Ascending aorta (tissue), 2 donors: ENCODE data around the gene ASNS. TPM values are rescaled to one million over a fixed set of nuclear protein-coding genes. Genes with fewer than 3 reads are reported as not detected.

ENCODE experiments used
- DNase-seq, 2 donors: peaks; one replicate each; pipeline ENCODE4 v3.0.0-alpha.2; 2019; ENCODE audit warnings: low spot score in 2 of 2
- H3K27ac ChIP-seq, 2 donors: fragments of 200-600 bp; sonication (generic); one replicate each; pipeline ENCODE4 v1.5.1; 2016 to 2017; ENCODE audit warnings: mild to moderate bottlenecking in 1 of 2
- H3K27me3 ChIP-seq: fragments of 200-600 bp; sonication (generic); one replicate; pipeline ENCODE4 v1.5.1; 2017
- H3K36me3 ChIP-seq, 2 donors: fragments of 200-600 bp; sonication (generic); one replicate each; pipeline ENCODE4 v1.5.1; 2016
- H3K4me1 ChIP-seq, 2 donors: fragments of 200-600 bp; sonication (generic); one replicate each; pipeline ENCODE4 v1.5.1; 2016 to 2017; ENCODE audit warnings: mild to moderate bottlenecking in 1 of 2
- H3K4me3 ChIP-seq, 2 donors: fragments of 200-600 bp; sonication (generic); one replicate each; pipeline ENCODE4 v1.5.1; 2016 to 2017; ENCODE audit warnings: mild to moderate bottlenecking in 1 of 2
- H3K9me3 ChIP-seq, 2 donors: fragments of 200-600 bp; sonication (generic); one replicate each; pipeline ENCODE4 v1.5.1; 2016
- CTCF ChIP-seq, 3 experiments: fragments of 200-600 bp in 2 of 3; fragments of 450-650 bp in 1 of 3; sonication (generic) in 2 of 3; IDR thresholded peaks; one replicate each; pipeline ENCODE4 v1.5.1; 2016 to 2019; ENCODE audit warnings: antibody characterized with exemption in 3 of 3, mild to moderate bottlenecking in 1 of 3, moderate library complexity in 1 of 3
- intact Hi-C: fragments of 100-400 bp; cut with DNase I; formaldehyde crosslinking; loops from one replicate; pipeline ENCODE4 v1.15.1; 2023
- total RNA-seq: library from RNA; depleted of rRNA; stranded (reverse); fragments of >200 nt; gene quantifications from one replicate; pipeline ENCODE4 v1.1.0, GENCODE V29; 2016

The ASNS gene
- total RNA-seq, 1 donor from 2014 or later: 41.7 TPM

GRCh38 chr7:97845622-97846203, 26.5 kb downstream of the ASNS start:
- TF ChIP-seq CTCF (IDR thresholded peaks at IDR 0.05): peak in 1 of 3 experiments; percentile 35
- Histone ChIP-seq H3K27ac (no peak overlapping the region), H3K4me3 (no peak overlapping the region), H3K4me1 (no peaks in the 10 kb centered on the region), H3K36me3 (no peaks in the 10 kb centered on the region), H3K9me3 (no peaks in the 10 kb centered on the region), H3K27me3 (no peaks in the 10 kb centered on the region)
- no peak for DNase-seq
- intact Hi-C loops: no loop called here

GRCh38 chr7:97844036-97844435, 28.2 kb downstream of the ASNS start:
- intact Hi-C loops: no loop called here
- no peak for DNase-seq
- Histone ChIP-seq H3K4me3 (no peak overlapping the region), H3K36me3 (no peaks in the 10 kb centered on the region), H3K27ac (no peak overlapping the region), H3K9me3 (no peaks in the 10 kb centered on the region), H3K27me3 (no peaks in the 10 kb centered on the region), H3K4me1 (no peaks in the 10 kb centered on the region)
- no peak for TF ChIP-seq CTCF (IDR thresholded peaks at IDR 0.05)

GRCh38 chr7:97842772-97843345, 29.3 kb downstream of the ASNS start:
- H3K4me1 ChIP-seq: no peaks in the 10 kb centered on the region
- TF ChIP-seq CTCF (IDR thresholded peaks at IDR 0.05): no peak
- H3K9me3 ChIP-seq: no peaks in the 10 kb centered on the region
- DNase-seq: no peak
- H3K4me3 ChIP-seq: no peak overlapping the region
- H3K27me3 ChIP-seq: no peaks in the 10 kb centered on the region
- H3K36me3 ChIP-seq: no peaks in the 10 kb centered on the region
- H3K27ac ChIP-seq: no peak overlapping the region
- intact Hi-C loops: no loop called here

GRCh38 chr7:97842006-97842405, 30.2 kb downstream of the ASNS start:
- Histone ChIP-seq H3K27ac (no peak overlapping the region), H3K27me3 (no peaks in the 10 kb centered on the region), H3K4me1 (no peaks in the 10 kb centered on the region), H3K9me3 (no peaks in the 10 kb centered on the region), H3K4me3 (no peak overlapping the region), H3K36me3 (no peaks in the 10 kb centered on the region)
- intact Hi-C loops: no loop called here
- no peak for TF ChIP-seq CTCF (IDR thresholded peaks at IDR 0.05)
- DNase-seq: no peak

GRCh38 chr7:97835296-97836138, 36.7 kb downstream of the ASNS start:
- H3K9me3 ChIP-seq: no peaks in the 10 kb centered on the region

More at GRCh38 chr7:97835296-97836138, 36.7 kb downstream of the ASNS start:
- intact Hi-C loops: loop anchor here (2.0 kb wide), 1 partner anchor 731 kb away; no protein-coding TSS in a partner anchor
- Histone ChIP-seq H3K4me1 (no peaks in the 10 kb centered on the region), H3K4me3 (no peak overlapping the region), H3K36me3 (no peaks in the 10 kb centered on the region), H3K27me3 (no peaks in the 10 kb centered on the region), H3K27ac (no peak overlapping the region)
- DNase-seq: peak in 1 of 2 donors; percentile 72
- TF ChIP-seq CTCF (IDR thresholded peaks at IDR 0.05): peak; percentile 23 to 60 (median 55)
